GM19099 (cell line): ENCODE measurements around the gene COL9A2.

Source experiments
- POLR2A ChIP-seq: IDR thresholded peaks from 3 replicates; pipeline ENCODE4 v1.6.1; 2011; ENCODE audit warnings: low read depth; ENCODE audit not compliant: insufficient read length; ENCODE audit errors: extremely low read depth

The COL9A2 gene

DNA sequence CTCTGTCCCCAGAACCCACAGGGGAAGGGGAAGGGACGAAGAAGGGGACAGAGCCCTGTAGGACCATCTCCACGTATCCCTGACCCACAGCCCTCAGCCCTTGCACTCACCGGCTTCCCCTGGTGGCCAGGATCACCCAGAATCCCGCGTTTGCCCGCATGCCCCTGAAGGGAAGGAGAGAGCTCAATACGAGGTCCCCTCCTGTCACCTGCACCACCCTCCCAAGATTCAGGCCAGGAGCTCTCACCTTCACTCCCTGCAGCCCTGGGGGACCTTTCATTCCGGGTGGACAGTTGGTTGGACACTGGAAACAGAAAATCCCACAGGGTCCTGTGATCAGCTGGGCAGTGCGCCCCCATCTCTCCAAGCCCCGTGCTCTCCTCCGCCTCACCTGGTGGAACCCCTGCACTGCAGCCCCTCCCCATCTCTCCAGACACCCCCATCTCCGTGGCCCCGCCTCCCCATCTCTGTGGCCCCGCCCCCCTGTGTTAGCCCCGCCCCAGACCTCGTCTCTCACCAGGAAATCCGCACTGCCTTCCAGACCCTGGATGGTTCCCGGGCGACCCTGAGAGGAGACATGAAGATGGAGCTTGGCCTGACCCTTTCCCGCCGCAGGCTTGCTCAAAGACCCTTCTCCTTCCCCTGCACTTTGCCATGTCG, 6.0 kb downstream of the COL9A2 start:
- no peak for TF ChIP-seq POLR2A

DNA sequence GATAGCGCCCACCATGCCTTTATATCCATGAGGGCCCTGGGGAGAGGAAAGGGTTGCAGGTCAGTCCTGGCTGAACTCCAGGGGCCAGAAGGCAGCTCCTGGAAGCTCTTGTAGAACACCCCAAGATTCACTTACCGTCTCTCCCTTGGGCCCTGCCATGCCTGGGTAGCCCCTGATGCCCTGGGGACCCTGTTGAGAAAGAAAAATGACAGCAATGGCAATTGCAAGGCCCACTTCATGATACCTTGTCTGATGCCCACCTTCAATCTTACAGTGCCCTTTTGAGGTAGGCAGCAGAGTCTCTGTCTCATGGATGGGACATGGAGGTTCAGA, 7.0 kb downstream of the COL9A2 start:
- TF ChIP-seq POLR2A = no peak

DNA sequence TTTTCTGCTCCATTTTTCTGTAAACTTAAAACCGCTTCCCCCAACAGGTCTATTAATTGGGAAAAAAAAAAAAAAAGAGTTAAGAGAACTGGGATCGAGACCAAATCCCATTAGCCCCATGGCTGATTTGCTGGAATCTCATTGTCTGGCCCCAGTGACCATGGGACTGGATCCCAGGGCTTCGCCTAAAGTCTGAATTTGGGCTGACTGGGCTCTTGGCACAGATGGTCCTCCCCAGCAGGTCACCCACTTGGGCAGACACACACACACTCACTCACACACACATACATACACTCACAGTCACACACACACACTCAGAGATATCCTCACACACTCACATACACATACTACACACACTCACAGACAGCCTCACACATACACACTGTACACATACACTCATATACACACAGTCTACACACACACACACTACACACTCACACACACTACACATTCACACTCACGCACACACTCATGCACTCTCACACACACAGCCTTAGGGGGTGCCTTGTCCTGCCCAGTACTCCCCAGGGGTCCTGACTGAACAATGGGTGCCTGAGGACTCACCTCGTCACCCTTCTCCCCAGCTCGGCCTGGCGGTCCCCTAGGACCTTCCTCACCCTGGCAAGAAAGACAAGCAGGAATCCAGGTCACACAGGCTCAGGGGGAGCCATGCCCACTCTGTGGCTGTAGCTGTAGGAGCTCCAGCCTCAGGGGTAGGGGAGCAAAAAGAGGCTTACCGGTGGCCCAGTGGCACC, 7.5 kb downstream of the COL9A2 start:
- TF ChIP-seq POLR2A = no peak

DNA sequence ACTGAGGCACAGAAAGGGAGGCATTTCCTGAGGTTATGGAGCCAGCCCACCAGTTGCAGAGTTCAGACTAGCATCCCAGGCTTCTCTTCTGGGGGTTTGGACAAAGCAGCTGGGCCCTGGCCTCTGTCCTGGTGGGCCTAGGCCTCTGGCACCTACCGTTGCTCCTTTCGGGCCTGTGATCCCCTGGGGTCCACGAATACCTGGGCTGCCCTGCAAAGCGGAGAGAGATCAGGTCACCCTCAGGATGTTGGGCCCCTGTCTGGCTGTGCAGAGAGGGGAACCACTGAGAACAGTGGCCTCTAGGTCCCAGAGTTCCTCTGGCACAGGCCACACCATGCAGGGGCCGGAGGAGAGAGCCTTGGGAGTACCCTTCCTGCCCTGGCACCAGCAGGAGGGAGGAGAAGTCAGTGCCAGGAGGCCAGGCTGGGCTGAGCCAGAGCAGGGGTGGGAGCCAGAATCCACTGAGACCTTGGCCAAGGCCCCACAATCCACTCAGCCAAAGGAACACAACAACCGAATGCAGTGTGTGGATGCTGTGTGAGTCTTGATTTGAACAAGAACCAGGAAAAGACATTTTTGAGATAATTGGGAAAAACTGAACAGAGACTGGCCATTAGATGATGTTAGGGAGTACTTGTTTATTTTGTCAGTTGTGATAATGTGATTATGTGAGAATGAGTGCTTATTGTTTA, 8.9 kb downstream of the COL9A2 start:
- no peak for TF ChIP-seq POLR2A

DNA sequence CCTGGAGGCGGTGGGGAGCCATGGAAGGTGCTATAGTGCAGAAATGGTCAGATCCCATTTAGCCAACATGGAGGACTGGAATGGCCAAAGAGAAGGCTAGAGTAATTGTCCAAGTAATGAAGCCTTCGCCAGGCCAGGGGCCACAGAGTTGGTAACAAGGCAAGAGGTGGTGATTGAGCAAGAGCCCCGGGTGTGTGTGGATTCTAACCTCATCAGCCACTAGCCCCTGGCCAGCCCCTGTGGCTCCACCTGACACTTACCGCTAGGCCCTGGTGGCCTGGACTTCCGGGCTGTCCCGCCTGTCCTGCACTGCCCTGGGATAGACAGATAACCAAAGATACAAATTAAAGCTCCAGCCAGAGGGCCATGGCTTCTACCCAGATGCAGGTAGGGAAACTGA, 9.9 kb downstream of the COL9A2 start:
- TF ChIP-seq POLR2A = no peak

DNA sequence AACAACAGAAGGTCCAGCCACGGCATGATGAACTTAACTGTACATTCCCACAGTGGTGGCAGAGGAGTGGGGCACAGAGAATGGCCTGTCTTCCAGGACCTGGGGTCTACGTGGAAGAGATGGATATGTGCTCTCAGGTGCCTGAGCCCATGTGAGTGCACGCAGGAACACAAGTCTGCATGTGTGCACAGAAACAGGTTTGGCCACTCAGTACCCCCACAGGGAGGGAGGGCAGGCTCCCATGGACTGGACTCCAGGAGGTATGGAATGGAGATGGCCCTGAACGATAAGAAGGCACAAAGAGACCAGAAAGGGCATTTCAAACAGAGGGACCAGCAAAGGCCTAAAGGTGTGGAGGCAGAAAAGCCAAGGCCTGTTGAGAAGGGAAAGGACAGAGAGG, 10.8 kb downstream of the COL9A2 start:
- no peak for TF ChIP-seq POLR2A

DNA sequence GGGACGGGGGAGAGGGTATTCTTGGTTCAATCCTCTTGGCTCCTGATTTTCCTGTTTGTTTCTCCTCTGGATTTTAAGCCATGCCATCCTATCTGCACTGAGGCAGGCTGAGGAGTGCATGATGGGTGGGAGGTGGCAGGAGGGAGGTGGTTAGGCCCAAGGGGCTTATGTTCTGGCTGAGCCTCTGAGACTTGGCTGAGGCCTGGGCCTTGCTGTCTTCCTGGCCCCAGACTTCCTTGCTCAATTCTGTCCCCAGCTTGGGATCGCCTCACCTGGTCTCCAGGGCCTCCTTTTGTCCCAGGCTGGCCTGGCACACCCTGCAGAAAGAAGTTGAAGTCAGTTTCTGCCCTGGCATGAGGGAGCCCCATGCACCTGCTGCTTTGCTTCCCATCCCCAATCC, 11.2 kb downstream of the COL9A2 start:
- TF ChIP-seq POLR2A = no peak

DNA sequence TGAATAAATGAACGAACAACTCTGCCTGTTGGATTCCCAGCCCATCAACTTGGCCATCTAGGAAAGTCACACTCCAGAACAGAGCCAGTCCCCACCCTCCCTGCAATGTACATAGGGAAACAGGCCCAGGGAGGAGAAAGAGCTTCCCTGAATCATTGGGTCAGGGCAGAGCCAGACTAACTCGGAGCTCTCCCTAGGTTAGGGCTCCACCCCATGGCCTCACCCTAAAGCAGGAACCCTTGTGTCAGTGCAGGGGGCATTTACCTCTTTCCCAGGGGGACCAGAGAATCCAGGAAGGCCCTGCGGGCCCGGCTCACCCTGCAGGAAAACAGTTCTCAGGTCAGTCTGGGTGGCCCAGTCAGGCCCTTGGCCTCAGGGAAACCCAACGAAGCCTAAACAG, 11.6 kb downstream of the COL9A2 start:
- TF ChIP-seq POLR2A = no peak

DNA sequence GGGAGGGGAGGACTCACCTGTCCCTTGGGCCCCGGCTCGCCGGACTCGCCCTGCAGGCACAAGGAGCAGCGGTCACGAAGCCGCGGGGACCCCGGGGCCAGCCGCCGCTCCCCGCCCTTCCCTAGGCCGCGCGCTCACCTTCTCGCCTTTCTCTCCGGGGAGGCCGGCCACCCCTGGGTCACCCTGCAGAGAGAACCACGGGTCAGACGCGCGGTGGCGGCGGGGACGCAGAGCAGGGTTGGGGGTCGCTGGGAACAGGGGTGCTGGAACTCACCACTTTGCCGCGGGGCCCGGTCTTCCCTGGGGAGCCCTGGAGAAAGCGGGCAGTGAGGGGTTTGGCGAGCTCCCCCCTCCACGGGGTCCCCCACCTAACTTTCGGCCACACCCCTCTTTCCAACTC, 13.3 kb downstream of the COL9A2 start:
- TF ChIP-seq POLR2A = no peak

DNA sequence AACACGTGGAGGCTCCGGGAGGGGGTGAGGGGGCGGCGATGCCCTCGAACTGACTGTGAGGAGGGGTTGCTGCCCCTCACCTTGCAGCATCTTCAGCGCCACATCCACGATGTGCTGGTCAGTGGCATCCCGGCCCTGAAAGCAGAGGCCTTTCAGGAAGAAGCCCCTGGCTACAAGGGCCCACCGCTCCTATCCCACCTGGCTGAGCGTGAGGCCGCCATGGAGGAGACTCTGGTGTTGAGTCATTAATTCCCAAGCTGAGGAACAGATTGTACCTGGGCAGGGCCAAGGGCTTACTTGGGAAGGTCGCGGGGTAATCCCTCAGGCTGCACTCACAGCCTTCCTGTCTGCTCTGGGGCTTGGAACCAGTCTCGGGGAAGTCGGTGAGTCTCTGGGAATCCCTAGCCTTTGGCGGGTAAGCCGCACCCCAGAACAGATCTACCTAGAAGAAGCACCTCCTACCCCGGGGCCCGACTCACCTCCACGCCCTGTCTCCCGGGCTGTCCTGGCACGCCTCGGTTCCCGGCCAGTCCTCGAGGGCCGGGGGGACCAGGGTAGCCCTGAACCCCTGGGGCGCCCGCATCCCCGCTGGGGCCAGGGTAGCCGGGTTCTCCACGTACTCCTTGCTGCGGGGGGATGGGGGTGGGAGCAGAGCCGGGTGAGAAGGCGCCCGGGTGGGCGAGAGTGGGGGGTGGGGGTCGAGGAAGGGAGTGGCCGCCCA, 13.9 kb downstream of the COL9A2 start:
- no peak for TF ChIP-seq POLR2A

DNA sequence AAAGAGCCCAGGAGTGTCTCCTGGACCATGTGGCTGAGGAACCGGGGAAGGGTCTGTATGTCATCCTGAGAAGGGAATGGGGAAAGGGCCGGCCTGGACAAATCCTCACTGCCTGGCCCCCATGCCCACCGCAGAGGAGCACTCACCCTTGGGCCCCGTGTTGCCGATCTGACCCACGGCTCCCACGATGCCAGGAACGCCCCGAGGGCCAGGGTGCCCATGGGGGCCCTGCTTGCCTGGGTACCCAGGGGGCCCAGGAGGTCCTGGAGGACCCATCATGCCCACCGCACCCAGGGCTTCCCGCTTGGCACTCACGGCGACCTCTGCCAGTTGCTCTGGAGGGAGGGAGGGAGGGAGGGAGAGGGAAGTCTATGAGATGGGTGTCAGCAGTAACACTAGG, 14.6 kb downstream of the COL9A2 start:
- no peak for TF ChIP-seq POLR2A

DNA sequence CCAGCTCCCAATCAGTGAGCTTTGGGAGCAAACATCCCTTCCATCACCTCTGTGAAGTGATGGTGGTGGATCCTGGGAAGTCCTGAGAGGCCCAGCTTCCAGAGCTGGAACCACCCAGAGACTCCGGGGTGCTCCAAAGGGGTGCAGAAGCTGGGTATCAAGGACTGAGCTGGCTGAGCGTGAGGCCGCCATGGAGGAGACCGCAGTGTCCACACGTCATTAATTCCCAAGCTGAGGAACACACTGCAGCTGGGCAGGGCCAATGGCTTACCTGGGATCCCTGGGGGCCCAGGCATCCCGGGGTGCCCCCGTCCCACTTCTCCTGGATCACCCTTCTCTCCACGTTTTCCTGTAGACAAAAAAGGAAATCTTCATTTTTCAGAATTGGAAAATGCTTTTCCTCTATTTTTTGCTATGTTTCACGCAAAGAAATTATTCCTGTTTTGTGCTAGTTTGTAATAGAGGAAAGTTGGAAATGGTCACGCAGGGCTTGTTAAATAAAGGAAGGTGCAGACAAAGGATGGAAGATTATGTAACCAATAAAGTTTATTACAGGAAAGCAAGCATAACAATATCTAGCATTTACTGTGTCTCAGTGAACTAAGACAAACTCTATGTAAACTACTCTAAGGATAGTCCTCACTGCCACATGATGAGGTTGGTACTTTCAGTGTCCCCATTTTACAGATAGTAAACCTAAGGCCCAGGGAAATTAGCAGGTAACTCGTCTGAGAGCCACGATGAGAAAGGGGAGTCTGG, 15.4 kb downstream of the COL9A2 start:
- no peak for TF ChIP-seq POLR2A

DNA sequence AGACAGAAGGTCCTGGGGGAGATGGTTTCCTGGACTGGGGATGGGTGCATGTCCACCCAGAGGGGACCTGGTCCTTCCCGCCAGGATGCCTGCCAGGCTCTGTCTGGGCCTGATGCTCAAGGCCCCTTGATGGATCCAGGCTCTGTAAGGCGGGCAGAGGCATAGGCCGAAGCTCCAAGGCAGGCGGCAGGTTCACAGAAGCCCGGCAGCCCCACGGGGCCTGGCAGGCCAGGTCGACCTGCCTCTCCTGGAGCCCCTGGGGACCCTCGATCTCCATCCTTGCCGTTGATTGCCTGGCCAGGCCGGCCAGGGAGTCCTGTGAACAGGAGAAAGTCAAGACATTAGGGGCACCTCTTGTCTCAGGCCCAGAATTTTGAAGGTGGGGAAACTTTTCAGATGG, 16.0 kb downstream of the COL9A2 start:
- no peak for TF ChIP-seq POLR2A

DNA sequence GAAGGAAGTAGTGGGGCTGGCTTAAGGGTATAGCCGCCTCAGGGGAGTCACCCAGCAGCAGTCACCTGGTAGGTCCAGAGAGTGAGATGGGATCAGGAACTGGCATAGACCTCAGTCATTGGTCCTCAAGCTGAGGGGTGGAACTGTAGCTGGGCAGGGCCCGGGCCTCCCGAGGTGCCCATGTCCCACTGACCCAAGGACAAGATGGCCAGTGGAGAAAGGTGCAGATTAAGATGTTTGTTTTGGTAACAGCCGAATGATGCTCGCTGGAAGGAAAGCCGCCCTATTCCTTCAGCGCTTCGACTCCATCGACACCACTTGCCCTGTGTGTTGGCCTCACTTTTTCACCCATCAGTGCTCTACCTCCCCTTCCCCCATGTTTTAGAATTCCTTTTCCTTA, 16.4 kb downstream of the COL9A2 start:
- no peak for TF ChIP-seq POLR2A

DNA sequence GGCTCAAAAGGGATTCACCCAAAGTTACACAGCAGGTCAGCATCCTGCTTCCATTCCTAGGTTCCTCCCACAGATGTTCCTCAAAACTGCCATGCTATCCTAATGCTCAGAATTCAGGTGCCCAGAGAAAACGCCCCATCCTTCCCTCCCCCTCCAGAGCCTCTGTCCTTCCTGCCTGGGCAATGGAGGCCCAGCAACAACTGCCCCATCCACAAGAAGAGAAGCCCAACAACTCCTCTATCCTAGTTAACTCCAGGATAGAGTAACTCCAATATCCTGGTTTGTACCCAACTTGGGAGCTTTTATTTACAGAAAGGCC, 16.9 kb downstream of the COL9A2 start:
- TF ChIP-seq POLR2A = no peak
